NCI-H2196 (cell line): ENCODE results near the gene GLIS2.

Source experiments
- DNase-seq: peaks from one replicate; lab custom pipeline; 2025; ENCODE audit not compliant: unreplicated experiment; lab: John Stamatoyannopoulos, UW

GLIS2 gene

DNA sequence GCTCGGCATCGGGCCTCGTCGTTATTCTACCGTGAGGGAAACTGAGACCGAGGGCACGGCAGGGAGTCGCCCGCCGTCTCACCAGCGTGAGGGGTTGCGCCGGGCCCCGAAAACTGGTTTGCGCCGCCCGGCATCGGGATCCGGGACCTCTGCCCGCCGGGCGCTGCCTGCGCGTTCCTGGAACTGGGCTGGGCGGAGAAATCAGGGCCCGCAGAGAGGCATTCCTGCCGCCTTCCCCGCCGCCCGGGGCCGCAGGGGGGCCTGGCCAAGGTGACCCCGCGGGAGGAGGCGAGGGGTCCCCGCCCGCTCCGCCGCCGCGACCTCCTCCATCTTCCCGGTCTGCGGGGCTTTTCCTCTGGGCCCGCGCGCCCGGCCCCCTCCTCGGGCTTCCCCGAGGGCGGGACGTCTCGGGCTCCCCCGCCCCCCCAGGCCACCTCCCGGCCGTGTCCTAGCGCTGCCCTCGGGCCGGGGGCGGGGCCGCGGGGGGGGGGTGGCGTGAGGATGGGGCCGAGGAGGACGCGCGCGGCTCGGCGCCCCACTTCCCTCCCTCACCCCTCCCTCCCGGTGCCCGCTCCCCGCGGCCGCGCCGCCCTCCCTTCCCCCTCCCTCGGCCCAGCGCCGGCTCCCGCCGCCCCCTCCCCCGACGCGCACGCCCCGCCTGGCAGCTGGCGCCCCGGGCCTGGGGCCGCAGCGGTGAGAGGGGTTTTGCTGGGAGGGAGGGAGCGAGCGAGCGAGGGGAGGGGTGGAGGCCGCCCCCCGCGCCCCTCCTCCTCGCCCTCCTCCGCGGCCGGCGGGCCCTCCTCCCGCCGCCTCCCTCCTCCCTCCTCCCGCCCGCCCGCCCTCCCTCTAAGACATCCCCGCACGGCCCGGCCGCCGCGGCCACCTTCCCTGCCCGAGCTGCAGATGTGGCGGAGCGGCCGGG is at the start of gene GLIS2:
Gene GLIS2, plus strand, starts transcription at position 882 of the 922 bp plus-strand sequence. CDS start 16,214 bp downstream, outside the sequence.
- DNase-seq = peak; percentile 89

DNA sequence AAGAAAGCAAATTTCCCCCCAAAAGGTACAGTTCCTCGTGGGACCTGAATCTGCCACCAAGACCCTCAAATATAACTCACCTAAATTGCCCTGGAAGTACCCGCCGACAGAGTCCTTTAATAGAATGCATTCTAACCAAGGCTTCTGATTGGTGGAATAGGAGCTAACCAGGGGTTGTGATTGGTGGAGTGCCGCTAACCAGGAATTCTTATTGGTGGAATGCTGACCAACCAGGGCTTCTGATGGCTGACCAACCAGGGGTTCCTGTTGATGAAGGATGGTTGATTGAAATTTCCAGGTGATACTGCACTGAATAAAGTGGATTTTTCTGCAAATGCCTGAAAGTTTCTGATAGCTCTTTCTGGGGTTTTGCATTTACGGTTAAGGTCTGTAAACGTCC is 49.5 kb upstream of the GLIS2 start:
- DNase-seq = no peak

DNA sequence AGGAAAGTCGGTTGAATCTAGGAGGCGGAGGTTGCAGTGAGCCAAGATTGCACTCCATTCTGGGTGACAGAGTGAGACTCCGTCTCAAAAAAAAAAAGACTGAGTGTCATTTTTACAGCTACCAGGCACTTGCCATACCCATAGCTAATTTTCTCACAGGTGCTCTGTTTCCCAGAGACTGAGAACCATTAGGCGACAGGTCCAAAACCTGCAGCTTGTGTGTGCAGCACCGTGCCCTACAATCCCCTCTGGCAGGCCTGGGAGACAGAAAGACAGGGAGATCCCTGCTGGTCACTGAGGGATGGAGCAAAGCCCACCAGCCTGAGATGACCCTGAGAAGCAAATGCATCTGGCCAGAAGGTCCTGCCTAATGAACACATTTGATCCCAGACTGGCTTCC is 45.8 kb upstream of the GLIS2 start:
- no peak for DNase-seq

GRCh38 chr16:4270595-4270994 is 45.3 kb upstream of the GLIS2 start:
- DNase-seq = no peak

DNA sequence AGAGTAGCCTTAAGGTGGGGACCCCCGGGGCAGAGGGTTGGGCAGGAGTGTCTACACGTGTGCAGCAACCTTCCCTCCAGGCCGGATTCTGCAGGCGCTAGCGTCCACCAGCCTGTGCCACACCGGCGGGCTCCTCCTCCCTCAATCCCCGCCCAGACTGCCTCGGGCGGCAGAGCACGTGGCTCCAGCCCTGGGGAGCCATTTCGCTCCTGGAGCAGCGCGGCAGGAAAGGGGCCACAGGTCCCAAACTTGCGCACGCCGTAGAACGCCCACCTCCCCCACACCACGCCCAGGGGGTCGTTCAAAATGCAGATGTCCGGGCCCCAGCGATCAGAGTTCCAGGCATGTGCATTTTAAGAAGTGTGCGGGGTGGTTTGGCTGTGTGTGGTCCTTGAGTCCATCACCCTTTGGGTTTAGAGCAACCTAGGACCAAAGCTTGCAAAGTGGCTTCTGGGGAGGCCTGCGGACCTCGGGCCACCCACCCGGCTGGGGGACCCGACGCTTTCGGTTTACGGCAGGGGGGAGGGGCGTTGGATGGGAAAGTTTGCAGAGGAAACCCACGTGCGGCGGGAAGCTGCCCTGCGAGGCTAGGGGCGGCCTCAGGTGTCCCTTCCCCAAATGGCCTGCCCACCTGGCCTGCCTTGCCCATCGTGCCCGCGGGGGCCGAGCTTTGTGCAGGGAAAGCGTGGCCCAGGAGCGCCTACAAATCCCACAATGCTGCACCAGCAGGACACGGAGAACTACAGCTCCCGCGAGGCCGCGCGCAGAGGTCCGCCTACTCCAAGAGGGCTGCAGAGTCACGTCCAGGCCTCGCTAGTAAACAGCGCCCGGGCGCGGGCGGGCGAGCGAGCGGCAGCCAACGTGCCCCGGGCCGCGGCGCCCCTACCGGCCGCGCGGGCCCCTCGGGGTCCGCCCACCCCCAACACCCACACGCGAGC is 44.4 kb upstream of the GLIS2 start:
- peak; percentile 91 for DNase-seq

DNA sequence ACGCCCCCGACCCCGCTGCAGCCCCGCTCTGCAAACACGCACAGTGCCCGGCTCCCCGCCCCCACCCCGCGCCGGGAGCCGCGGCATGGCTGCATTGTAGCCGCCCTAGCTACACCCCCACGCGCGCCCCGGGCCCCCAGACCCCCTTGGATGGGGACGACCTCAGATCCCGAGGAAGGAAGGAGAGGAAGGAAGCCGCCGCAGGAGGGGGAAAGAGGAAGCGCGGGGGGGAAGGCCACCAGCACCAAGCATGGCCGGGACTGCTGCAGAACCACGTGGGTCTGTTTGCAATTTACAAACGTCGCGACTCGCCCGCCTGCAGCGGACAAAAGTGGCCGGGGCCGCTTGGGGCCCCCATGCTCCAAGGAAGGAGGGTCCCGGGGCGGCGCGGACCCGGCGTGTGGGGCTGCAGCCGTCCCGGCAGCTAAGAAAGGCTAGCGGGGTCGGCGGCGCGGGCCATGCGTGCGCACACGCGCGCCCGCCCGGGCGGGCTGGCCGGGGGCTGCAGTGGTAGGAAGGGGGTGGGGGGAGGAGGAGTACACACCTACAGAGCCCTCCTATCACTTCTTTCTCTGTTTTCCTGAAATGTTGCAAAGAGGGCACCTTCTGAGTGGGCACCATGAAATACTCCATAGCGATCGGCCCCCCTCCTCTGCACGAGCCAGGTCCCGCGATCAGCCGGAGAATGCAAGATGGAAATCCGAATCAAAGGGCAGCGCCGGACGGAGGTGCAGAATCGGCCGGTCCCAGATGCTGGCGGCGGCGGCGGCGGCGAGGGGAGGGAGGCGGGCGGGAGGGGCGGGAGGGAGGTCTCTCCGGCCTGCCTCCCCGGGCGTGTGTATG is 43.5 kb upstream of the GLIS2 start:
- DNase-seq = peak; percentile 52

GRCh38 chr16:4273858-4274311 is 42.0 kb upstream of the GLIS2 start:
- peak; percentile 21 for DNase-seq

DNA sequence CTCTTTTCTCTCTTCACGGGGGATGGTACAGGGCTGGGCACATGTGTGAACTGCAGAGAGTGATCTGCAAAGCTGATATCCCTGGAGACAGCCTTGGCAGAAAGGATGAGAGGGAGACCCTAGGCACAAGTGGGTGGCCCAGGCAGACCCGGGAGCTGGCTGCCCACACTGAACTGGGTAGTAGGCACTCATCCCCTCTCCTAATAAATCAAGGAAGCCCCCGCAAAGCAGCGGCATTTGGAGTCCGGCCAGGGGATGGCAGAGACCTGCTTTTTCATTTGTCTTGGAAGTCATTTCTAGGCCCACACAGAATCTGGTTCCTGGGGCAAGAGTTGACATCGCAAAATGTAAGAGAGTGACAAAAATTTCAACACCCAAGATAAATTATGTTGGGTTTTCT is 40.0 kb upstream of the GLIS2 start:
- no peak for DNase-seq

DNA sequence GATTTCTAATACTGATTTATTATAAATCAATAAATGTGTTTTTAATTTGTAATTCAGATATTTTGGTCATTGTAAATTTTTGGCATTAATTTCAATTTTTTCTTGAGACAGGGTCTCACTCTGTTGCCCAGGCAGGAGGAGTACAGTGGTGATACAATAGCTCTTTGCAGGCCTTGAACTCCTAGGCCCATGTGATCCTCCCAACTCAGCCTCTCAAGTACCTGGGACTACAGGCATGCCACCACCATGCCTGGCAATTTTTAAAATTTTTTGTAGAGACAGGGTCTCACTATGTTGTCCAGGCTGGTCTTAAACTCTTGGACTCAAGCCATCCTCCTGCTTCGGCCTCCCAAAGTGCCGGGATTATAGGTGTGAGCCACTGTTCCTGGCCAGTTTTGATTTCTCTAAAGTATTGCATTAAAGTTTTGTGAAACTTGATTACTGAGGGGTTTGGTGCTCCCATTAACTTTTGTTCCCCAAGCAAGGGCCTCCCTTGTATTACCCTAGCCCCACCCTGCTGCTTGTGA is 37.8 kb upstream of the GLIS2 start:
- no peak for DNase-seq

GRCh38 chr16:4280625-4281024 is 35.2 kb upstream of the GLIS2 start:
- DNase-seq = no peak

DNA sequence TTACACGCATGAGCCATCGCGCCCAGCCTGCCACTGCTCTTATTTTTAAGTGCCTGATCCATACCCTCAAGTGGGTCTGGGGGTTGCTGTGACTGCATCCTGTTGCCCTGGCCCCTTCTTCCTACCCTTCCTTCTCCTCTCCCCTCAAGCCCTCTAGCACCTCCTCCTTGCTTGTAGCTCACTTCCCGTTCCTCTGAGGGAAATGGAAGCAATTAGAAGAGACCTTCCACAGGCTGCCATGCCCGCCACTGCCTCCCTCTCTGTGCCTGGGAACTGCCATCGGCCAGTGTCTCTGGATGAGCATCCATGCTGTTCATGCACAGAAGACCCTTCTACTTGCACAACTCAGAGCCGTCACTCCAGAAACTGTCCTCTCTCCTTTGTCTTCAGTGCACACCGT is 32.4 kb upstream of the GLIS2 start:
- DNase-seq = no peak

GRCh38 chr16:4283939-4284338 is 31.9 kb upstream of the GLIS2 start:
- no peak for DNase-seq

DNA sequence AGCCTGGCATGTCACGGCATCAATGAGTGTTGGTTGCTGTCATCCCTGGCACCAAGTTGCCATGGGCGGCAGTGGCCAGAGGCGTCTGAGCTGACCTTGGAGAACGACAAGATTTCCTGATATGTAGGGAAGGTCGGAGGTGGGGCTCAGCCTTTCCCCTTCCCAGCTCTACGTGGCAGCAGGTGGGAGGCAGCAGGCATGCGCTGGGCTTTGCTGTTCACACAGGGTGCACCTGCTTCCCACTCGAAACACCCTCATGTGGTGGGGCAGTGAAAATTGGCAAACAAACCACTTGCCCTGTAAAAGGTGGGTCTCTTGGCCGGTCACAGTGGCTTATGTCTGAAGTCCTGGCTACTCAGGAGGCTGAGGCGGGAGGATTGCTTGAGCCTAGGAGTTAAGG is 30.7 kb upstream of the GLIS2 start:
- no peak for DNase-seq

GRCh38 chr16:4288148-4288921 is 27.5 kb upstream of the GLIS2 start:
- peak; percentile 18 for DNase-seq

- DNase-seq = peak; percentile 70
Measured at GRCh38 chr16:4290236-4290830, 25.5 kb upstream of the GLIS2 start.

- DNase-seq = no peak
Measured at GRCh38 chr16:4291699-4292098, 24.2 kb upstream of the GLIS2 start.

DNA sequence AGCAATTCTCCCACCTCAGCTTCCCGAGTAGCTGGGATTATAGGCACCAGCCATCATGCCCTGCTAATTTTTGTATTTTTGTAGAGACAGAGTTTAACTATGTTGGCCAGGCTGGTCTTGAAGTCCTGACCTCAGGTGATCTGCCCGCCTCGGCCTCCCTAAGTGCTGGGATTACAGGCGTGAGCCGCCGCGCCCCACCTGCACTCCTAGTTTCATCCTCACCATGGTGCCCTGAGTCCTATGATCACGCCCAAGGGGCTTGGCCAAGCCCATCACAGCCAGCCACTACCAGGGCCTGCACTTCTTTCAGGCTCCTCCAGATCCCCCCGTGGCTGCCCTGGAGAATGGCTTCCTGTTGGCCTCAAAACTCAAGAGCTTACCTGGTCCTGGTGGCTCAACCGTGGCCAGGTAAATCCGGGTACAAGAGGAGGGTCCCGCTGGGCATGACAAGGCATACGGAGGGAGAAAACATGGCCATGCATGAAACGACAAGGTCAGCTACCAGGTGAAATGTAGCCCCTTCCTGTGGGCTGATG is 22.6 kb upstream of the GLIS2 start:
- no peak for DNase-seq

GRCh38 chr16:4293822-4294457 is 21.9 kb upstream of the GLIS2 start:
- peak; percentile 81 for DNase-seq

DNA sequence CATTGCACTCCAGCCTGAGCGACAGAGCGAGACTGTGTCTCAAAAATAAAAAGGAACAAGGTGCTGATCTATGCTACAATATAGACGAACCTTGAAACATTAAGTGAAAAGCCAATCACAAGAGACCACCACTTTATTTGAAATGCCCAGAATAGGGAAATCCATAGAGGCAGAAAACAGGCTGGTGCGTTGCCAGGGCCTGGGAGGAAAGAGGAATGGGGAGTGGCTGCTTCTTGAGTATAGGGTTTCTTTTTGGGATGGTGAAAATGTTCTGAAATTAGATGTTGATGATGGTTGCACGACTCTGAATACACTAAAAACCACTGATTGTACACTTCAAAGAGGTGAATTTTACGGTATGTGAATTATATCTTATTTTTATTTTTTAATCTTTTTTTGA is 20.3 kb upstream of the GLIS2 start:
- no peak for DNase-seq
